HEK293T (cell line): Measurements from ENCODE around the gene EXOC7.

Source experiments
- CTCF ChIA-PET: fragments of 350-600 bp; formaldehyde crosslinking; extraction: SDS; loops from one replicate; lab custom pipeline; 2021; ENCODE audit warnings: antibody characterized with exemption, inconsistent platforms; lab: Yijun Ruan, JAX
- POLR2A ChIA-PET: fragments of 350-600 bp; formaldehyde crosslinking; extraction: SDS; loops from one replicate; lab custom pipeline; 2020; ENCODE audit warnings: antibody characterized with exemption, inconsistent platforms; lab: Yijun Ruan, JAX
- DNase-seq: peaks from one replicate; pipeline ENCODE4 v3.0.0; 2012; ENCODE audit warnings: mixed read lengths; ENCODE audit errors: extremely low spot score
- ARNT ChIP-seq: fragments of 450-650 bp; IDR thresholded peaks from 2 replicates; pipeline ENCODE4 v1.6.1; 2017; ENCODE audit warnings: mild to moderate bottlenecking
- BHLHE40 ChIP-seq: fragments of 450-650 bp; IDR thresholded peaks from 2 replicates; pipeline ENCODE4 v1.6.1; 2016; ENCODE audit warnings: mild to moderate bottlenecking, moderate library complexity, borderline replicate concordance
- CTBP1 ChIP-seq: fragments of 450-650 bp; IDR thresholded peaks from 2 replicates; pipeline ENCODE4 v1.6.1; 2016; ENCODE audit warnings: borderline replicate concordance
- ELF4 ChIP-seq: fragments of 450-650 bp; IDR thresholded peaks from 2 replicates; pipeline ENCODE4 v1.6.1; 2017; ENCODE audit warnings: antibody characterized with exemption
- FOXA1 ChIP-seq: fragments of 450-650 bp; IDR thresholded peaks from 2 replicates; pipeline ENCODE4 v1.6.1; 2016; ENCODE audit warnings: mild to moderate bottlenecking
- FOXK2 ChIP-seq: fragments of 450-650 bp; IDR thresholded peaks from 2 replicates; pipeline ENCODE4 v1.6.1; 2016; ENCODE audit warnings: mild to moderate bottlenecking
- FOXM1 ChIP-seq: fragments of 450-650 bp; IDR thresholded peaks from 2 replicates; pipeline ENCODE4 v1.6.1; 2017; ENCODE audit warnings: mild to moderate bottlenecking, borderline replicate concordance
- HDGF ChIP-seq: fragments of 450-650 bp; IDR thresholded peaks from 2 replicates; pipeline ENCODE4 v1.6.1; 2017; ENCODE audit warnings: antibody characterized with exemption, borderline replicate concordance
- L3MBTL2 ChIP-seq: fragments of 450-650 bp; conservative IDR thresholded peaks from 2 replicates; pipeline ENCODE4 v1.6.1; 2016; ENCODE audit warnings: mild to moderate bottlenecking
- LEF1 ChIP-seq: fragments of 450-650 bp; IDR thresholded peaks from 2 replicates; pipeline ENCODE4 v1.6.1; 2017; ENCODE audit warnings: mild to moderate bottlenecking, borderline replicate concordance
- NFRKB ChIP-seq: fragments of 450-650 bp; IDR thresholded peaks from 2 replicates; pipeline ENCODE4 v1.6.1; 2016; ENCODE audit warnings: mild to moderate bottlenecking, moderate library complexity
- SP1 ChIP-seq: fragments of 450-650 bp; IDR thresholded peaks from 2 replicates; pipeline ENCODE4 v1.6.1; 2017
- SUZ12 ChIP-seq: fragments of 450-650 bp; IDR thresholded peaks from 2 replicates; pipeline ENCODE4 v1.6.1; 2016; ENCODE audit warnings: mild to moderate bottlenecking
- TARDBP ChIP-seq: fragments of 450-650 bp; IDR thresholded peaks from 2 replicates; pipeline ENCODE4 v1.6.1; 2016
- ZNF384 ChIP-seq: fragments of 450-650 bp; IDR thresholded peaks from 2 replicates; pipeline ENCODE4 v1.6.1; 2016
- TF ChIP-seq, protein P1 (sequence below): fragments of 450-650 bp; IDR thresholded peaks from 2 replicates; pipeline ENCODE4 v1.6.1; 2016

The EXOC7 gene

DNA sequence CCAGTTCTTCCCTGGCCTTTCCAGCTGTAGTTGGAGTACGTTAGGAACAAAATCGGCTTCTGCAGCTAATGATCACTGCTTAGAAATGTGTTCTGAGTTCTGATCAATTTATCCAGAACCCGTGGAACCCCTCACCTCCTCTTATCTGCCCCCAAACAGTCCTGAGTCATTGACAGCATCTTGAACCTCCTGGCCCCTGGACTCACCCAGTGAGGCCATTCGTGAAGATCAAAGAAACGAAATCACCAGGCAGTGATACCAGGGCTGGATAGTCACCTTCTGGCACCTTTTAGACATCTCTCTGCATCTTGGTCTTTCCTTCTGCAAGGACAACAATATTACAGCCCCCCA lies 17.0 kb upstream of the EXOC7 start:
- CTCF ChIA-PET = interaction anchor here (1.0 to 1.4 kb wide), 7 partner anchors 13 to 179 kb away, joined by 3 to 10 read pairs (median 4); no protein-coding TSS in a partner anchor
- POLR2A ChIA-PET = interaction anchor here (0.5 to 1.7 kb wide), 3 partner anchors 12 to 61 kb away, joined by 3 to 5 read pairs (median 3); no protein-coding TSS in a partner anchor
- no peak for DNase-seq
- TF ChIP-seq, protein P1, sequence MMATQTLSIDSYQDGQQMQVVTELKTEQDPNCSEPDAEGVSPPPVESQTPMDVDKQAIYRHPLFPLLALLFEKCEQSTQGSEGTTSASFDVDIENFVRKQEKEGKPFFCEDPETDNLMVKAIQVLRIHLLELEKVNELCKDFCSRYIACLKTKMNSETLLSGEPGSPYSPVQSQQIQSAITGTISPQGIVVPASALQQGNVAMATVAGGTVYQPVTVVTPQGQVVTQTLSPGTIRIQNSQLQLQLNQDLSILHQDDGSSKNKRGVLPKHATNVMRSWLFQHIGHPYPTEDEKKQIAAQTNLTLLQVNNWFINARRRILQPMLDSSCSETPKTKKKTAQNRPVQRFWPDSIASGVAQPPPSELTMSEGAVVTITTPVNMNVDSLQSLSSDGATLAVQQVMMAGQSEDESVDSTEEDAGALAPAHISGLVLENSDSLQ = no peak
- TF ChIP-seq NFRKB = no peak
- TF ChIP-seq HDGF = no peak
- no peak for TF ChIP-seq ZNF384
- TF ChIP-seq FOXK2 = no peak
- no peak for TF ChIP-seq FOXM1
- TF ChIP-seq SUZ12 = no peak
- no peak for TF ChIP-seq SP1
- no peak for TF ChIP-seq ARNT
- TF ChIP-seq CTBP1 = no peak
- TF ChIP-seq TARDBP = no peak
- TF ChIP-seq ELF4 = no peak
- TF ChIP-seq LEF1 = no peak
- TF ChIP-seq BHLHE40 = no peak

DNA sequence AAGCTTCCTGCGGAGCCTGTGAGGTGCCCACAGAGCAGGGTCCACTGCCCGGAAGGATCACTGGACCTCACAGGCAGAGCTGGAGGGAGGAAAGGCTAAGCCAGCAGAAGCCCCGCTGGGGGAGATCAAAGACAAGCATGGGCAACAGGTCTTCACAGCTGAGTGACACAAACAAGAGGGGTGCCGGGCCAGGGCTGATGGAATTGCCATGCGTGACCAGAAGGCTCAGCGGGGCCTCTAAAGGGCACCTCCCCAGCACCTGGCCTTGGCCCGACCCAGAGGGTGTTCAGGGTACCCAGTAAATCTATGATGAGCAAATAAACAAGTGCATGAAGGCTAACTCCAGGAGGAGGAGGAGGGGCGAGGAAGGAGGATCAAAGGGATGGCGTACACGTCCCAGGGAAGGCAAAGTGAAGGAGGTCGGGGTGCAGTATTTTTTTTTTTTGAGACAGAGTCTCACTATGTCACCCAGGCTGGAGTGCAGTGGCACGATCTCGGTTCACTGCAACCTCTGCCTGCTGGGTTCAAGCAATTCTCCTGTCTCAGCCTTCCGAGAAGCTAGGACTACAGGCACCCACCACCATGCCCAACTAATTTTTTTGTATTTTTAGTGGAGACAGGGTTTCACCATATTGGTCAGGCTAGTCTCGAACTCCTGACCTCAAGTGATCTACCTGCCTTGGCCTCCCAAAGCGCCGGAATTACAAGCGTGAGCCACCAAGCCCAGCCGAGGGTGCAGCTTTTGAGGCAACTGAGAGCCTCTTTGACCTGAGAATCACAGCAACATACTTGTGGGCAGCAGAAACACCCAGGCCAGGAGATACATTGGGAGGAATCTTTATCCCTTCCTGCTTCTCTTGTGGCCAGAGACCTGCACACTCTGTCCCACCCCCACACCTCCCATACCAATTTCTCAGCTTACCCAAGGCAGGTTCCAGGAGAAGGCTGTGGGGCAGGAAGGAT lies 16.1 kb upstream of the EXOC7 start:
- DNase-seq = no peak
- TF ChIP-seq L3MBTL2 (no peak), FOXA1 (no peak), ELF4 (no peak), ZNF384 (no peak), SUZ12 (no peak), ARNT (no peak), LEF1 (no peak), FOXK2 (no peak), BHLHE40 (no peak), HDGF (no peak), TARDBP (no peak)
- TF ChIP-seq, protein P1 = no peak
- POLR2A ChIA-PET = interaction anchor here (0.5 to 1.7 kb wide), 4 partner anchors 11 to 168 kb away, joined by 3 read pairs; no protein-coding TSS in a partner anchor
- CTCF ChIA-PET = interaction anchor here (0.6 to 1.7 kb wide), 6 partner anchors 62 to 168 kb away, joined by 3 to 10 read pairs (median 3); no protein-coding TSS in a partner anchor

DNA sequence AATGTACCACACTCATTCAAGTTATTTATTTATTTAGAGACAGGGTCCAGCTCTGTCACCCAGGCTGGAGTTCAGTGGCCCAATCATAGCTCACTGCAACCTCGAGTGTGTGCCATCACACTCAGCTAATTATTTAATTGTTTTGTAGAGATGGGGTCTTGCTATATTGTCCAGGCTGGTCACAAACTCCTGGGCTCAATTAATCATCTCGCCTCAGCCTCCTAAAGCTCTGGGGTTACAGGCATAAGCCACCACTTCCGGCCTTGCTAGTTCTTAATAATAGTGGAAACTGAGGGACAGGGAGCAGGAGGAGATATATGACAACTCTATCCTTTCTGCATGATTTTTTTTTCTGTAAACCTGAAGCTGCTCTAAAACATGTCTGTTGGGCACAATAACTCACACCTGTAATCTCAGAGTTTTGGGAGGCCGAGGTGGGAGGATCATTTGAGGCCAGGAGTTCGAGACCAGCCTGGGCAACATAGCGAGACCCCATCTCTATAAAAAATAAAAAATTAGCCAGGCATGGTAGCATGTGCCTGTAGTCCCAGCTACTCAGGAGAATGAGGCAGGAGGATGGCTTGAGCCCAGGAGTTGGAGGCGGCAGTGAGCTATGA lies 11.7 kb upstream of the EXOC7 start:
- no peak for TF ChIP-seq FOXM1
- no peak for TF ChIP-seq HDGF
- TF ChIP-seq SUZ12 = no peak
- no peak for TF ChIP-seq SP1
- TF ChIP-seq, protein P1 = no peak
- no peak for TF ChIP-seq CTBP1
- CTCF ChIA-PET = interaction anchor here (0.7 to 1.5 kb wide), 2 partner anchors 101 to 164 kb away, joined by 3 to 6 read pairs; no protein-coding TSS in a partner anchor
- DNase-seq = no peak
- POLR2A ChIA-PET = interaction anchor here (1.1 kb wide), 1 partner anchor 11 kb away, joined by 3 read pairs; no protein-coding TSS in a partner anchor

DNA sequence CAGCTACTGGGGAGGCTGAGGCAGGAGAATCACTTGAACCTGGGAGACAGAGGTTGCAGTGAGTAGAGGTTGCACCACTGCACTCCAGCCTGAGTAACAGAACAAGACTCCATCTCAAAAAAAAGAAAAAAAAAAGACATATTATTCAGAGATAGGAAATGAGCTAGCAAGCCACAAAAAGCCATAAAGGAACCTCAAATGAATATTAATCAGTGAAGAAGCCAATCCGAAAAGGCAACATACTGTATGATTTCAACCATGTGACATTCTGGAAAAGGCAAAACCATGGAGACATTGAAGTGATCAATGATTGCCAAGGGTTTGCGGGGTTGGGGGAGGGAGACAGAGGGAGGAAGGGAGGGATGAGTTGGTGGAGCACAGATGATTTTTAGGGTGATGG lies 8.4 kb upstream of the EXOC7 start:
- TF ChIP-seq LEF1 (no peak), SUZ12 (no peak), ELF4 (no peak), BHLHE40 (no peak), TARDBP (no peak), FOXA1 (no peak), ARNT (no peak), L3MBTL2 (no peak), HDGF (no peak), CTBP1 (no peak), FOXK2 (no peak), FOXM1 (no peak), SP1 (no peak), ZNF384 (no peak), NFRKB (no peak)
- TF ChIP-seq, protein P1 = no peak
- no peak for DNase-seq
- ChIA-PET CTCF (interaction anchor here (0.6 kb wide), 1 partner anchor 124 kb away, joined by 3 read pairs; no protein-coding TSS in a partner anchor), POLR2A (interaction anchor here (1.0 kb wide), 1 partner anchor 78 kb away, joined by 3 read pairs; no protein-coding TSS in a partner anchor)

DNA sequence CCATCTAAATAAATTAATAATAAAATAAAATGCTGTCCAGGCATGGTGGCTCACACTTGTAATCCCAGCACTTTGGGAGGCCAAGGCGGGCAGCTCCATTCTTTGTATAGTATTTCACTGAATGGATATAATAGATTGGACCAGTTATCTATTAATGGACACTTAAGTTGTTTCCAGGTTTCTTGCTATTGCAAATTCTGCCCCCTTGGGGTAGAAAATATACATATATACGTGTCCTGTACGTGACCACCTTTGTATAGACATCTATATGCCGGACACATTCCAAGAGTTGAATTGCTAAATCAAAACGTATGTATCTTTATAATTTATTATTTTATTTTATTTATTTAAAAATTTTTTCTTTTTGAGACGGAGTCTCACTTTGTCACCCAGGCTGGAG lies 3.9 kb upstream of the EXOC7 start:
- POLR2A ChIA-PET = interaction anchor here (1.1 kb wide), 1 partner anchor 13 kb away, joined by 3 read pairs; no protein-coding TSS in a partner anchor
- CTCF ChIA-PET = interaction anchor here (2.2 kb wide), 1 partner anchor 93 kb away, joined by 5 read pairs; no protein-coding TSS in a partner anchor
- DNase-seq = no peak
- TF ChIP-seq SP1 (no peak), TARDBP (no peak), NFRKB (no peak), CTBP1 (no peak), L3MBTL2 (no peak), LEF1 (no peak), ELF4 (no peak), HDGF (no peak), FOXK2 (no peak), BHLHE40 (no peak), ZNF384 (no peak), FOXM1 (no peak), ARNT (no peak), SUZ12 (no peak)
